Ectodermal cell (in vitro differentiated cells): ENCODE measurements around the gene CLDN10. TPM values are rescaled to one million over a fixed set of nuclear protein-coding genes. Genes with fewer than 3 reads are reported as not detected.

Source experiments
- H3K27ac ChIP-seq: 2 replicates; pipeline ENCODE4 v1.7.0; 2013; ENCODE audit warnings: mild to moderate bottlenecking, low read depth, low read length; ENCODE audit not compliant: insufficient read depth, poor library complexity, severe bottlenecking
- H3K27me3 ChIP-seq: 2 replicates; pipeline ENCODE4 v1.7.0; 2013; ENCODE audit warnings: mild to moderate bottlenecking, low read length; ENCODE audit not compliant: insufficient read depth, control insufficient read depth, poor library complexity, severe bottlenecking
- H3K36me3 ChIP-seq: one replicate; pipeline ENCODE4 v1.7.0; 2013; ENCODE audit warnings: low read length; ENCODE audit not compliant: control insufficient read depth, insufficient read depth
- H3K4me1 ChIP-seq: one replicate; pipeline ENCODE4 v1.7.0; 2013; ENCODE audit warnings: low read length; ENCODE audit not compliant: control insufficient read depth, insufficient read depth
- H3K4me3 ChIP-seq: 2 replicates; pipeline ENCODE4 v1.7.0; 2013; ENCODE audit warnings: low read depth, low read length, control low read depth; ENCODE audit not compliant: insufficient read depth
- H3K9me3 ChIP-seq: 2 replicates; pipeline ENCODE4 v1.7.0; 2013; ENCODE audit warnings: mild to moderate bottlenecking, low read length, moderate library complexity; ENCODE audit not compliant: control insufficient read depth
- WGBS, 2 experiments: methylation state at CpG; one replicate each; pipeline ENCODE4 v1.1.7; 2013; ENCODE audit warnings: missing lambda C conversion rate in 2 of 2; 5-methylcytosine and 5-hydroxymethylcytosine counted together
- polyA plus RNA-seq, 4 experiments: library from polyadenylated mRNA; stranded (reverse); fragments of 50-300 nt; gene quantifications; one replicate each; pipeline ENCODE4 v1.2.3, GENCODE V29; 2013

Gene CLDN10
- polyA plus RNA-seq (2013, experiment 1 of 4) = 14.8 TPM
- polyA plus RNA-seq (2013, experiment 2 of 4) = 14.8 TPM
- polyA plus RNA-seq (2013, experiment 3 of 4) = 14.8 TPM
- polyA plus RNA-seq (2013, experiment 4 of 4) = 14.6 TPM

- peaks cover 41% of the 10 kb centered on the region for H3K27me3 ChIP-seq
- H3K36me3 ChIP-seq = no peaks in the 10 kb centered on the region
- H3K27ac ChIP-seq = no peak within 1 kb of the TSS
- peak within 1 kb of the TSS; percentile 42 for H3K4me3 ChIP-seq
- WGBS, 2 experiments = 0 to 1% methylated on average over 70 of the region's 70 CpGs
- no peaks in the 10 kb centered on the region for H3K9me3 ChIP-seq
- no peaks in the 10 kb centered on the region for H3K4me1 ChIP-seq
These were observed at the start of gene CLDN10 for GRCh38 chr13:95552539-95553441. CLDN10 (plus strand) TSS chr13:95552720; CDS start chr13:95552754, 34 bp downstream.

DNA sequence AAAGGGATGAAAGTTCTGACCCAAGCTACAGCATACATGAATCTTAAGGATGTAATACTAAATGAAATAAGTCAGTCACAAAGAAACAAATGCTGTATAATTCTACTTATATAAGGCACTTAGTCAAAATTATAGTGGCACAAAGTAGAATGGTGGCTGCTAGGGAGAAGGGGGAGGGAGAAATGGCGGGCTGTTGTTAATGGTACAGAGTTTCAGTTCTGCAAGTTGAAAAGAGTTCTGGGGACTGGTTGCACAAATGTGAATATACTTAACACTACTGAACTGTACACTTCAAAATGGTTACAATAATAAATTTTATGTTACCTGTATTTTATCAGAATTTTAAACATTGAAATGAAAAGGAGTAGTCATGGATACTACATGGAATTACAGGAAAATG is 48.9 kb upstream of the CLDN10 start:
- H3K4me3 ChIP-seq = no peak overlapping the region
- no peaks in the 10 kb centered on the region for H3K9me3 ChIP-seq
- no peaks in the 10 kb centered on the region for H3K4me1 ChIP-seq
- H3K27me3 ChIP-seq = no peaks in the 10 kb centered on the region
- no peaks in the 10 kb centered on the region for H3K36me3 ChIP-seq
- 94 to 100% methylated on average over 1 of the region's 1 CpG for WGBS, 2 experiments
- H3K27ac ChIP-seq = no peak overlapping the region

GRCh38 chr13:95505265-95505664 is 47.3 kb upstream of the CLDN10 start:
- Histone ChIP-seq H3K4me1 (no peaks in the 10 kb centered on the region), H3K27ac (no peak overlapping the region), H3K27me3 (no peaks in the 10 kb centered on the region), H3K36me3 (no peaks in the 10 kb centered on the region), H3K9me3 (no peaks in the 10 kb centered on the region), H3K4me3 (no peak overlapping the region)
- 42 to 43% methylated on average over 3 of the region's 3 CpGs for WGBS, 2 experiments

DNA sequence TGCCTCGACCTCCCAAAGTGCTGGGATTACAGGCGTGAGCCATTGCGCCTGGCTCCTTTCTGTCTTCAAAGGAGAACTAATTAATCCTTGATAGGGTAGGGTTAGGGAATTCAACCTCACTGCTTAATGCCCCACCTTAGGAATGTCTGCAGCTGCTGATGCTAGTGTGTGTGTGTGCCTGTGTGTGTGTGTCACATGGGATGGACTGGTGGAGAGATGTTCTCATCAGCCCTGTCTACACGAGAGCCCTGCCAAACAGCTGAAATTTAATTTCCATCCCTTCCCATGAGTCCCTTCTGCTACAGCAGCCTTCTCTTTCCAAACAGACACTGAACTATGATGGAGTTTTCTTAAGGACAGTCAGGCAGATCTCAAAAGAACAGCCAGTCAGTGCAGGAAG is 46.5 kb upstream of the CLDN10 start:
- no peaks in the 10 kb centered on the region for H3K36me3 ChIP-seq
- H3K27ac ChIP-seq = no peak overlapping the region
- 91 to 94% methylated on average over 4 of the region's 4 CpGs for WGBS, 2 experiments
- no peaks in the 10 kb centered on the region for H3K9me3 ChIP-seq
- H3K27me3 ChIP-seq = no peaks in the 10 kb centered on the region
- H3K4me1 ChIP-seq = no peaks in the 10 kb centered on the region
- H3K4me3 ChIP-seq = no peak overlapping the region

GRCh38 chr13:95507991-95508390 is 44.5 kb upstream of the CLDN10 start:
- no peaks in the 10 kb centered on the region for H3K36me3 ChIP-seq
- H3K4me1 ChIP-seq = no peaks in the 10 kb centered on the region
- H3K4me3 ChIP-seq = no peak overlapping the region
- H3K27me3 ChIP-seq = no peaks in the 10 kb centered on the region
- H3K9me3 ChIP-seq = no peaks in the 10 kb centered on the region
- 31 to 40% methylated on average over 1 of the region's 1 CpG for WGBS, 2 experiments
- H3K27ac ChIP-seq = no peak overlapping the region

DNA sequence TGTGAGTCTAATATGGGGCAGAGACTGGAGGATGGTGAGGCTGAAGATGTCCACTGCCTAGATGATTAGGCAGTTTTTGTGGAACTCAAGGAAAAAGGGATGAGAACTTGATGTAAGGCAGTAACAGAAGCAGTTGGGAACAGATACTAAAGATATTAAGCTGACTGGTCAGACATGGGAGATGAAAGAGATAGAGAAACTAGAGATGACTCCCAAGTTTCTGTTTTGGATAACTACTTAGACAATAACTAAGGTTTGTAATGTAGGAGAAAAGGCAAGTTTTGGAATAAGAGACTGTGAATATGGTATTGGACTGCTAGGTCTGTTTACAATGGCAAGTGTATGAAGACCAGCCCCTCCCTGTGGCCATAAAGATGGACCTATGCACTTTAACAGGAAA is 43.5 kb upstream of the CLDN10 start:
- Histone ChIP-seq H3K4me1 (no peaks in the 10 kb centered on the region), H3K36me3 (no peaks in the 10 kb centered on the region), H3K4me3 (no peak overlapping the region), H3K9me3 (no peaks in the 10 kb centered on the region), H3K27me3 (no peaks in the 10 kb centered on the region), H3K27ac (no peak overlapping the region)

- Histone ChIP-seq H3K9me3 (no peaks in the 10 kb centered on the region), H3K36me3 (no peaks in the 10 kb centered on the region), H3K27me3 (no peaks in the 10 kb centered on the region), H3K4me3 (no peak overlapping the region), H3K4me1 (no peaks in the 10 kb centered on the region), H3K27ac (no peak overlapping the region)
- 88 to 89% methylated on average over 8 of the region's 8 CpGs for WGBS, 2 experiments
These were observed 42.8 kb upstream of the CLDN10 start for GRCh38 chr13:95509521-95510310.

GRCh38 chr13:95510950-95511349 is 41.6 kb upstream of the CLDN10 start:
- no CpG with 5 or more reads among the region's 1 CpG for WGBS, 2 experiments
- no peaks in the 10 kb centered on the region for H3K36me3 ChIP-seq
- no peak overlapping the region for H3K4me3 ChIP-seq
- H3K4me1 ChIP-seq = no peaks in the 10 kb centered on the region
- no peak overlapping the region for H3K27ac ChIP-seq
- H3K27me3 ChIP-seq = no peaks in the 10 kb centered on the region
- no peaks in the 10 kb centered on the region for H3K9me3 ChIP-seq

GRCh38 chr13:95512424-95512823 is 40.1 kb upstream of the CLDN10 start:
- Histone ChIP-seq H3K27ac (no peak overlapping the region), H3K4me1 (no peaks in the 10 kb centered on the region), H3K4me3 (no peak overlapping the region), H3K36me3 (no peaks in the 10 kb centered on the region), H3K9me3 (no peaks in the 10 kb centered on the region), H3K27me3 (no peaks in the 10 kb centered on the region)
- 87 to 90% methylated on average over 3 of the region's 3 CpGs for WGBS, 2 experiments

- Histone ChIP-seq H3K4me1 (no peaks in the 10 kb centered on the region), H3K9me3 (no peaks in the 10 kb centered on the region), H3K4me3 (no peak overlapping the region), H3K27ac (no peak overlapping the region), H3K36me3 (no peaks in the 10 kb centered on the region), H3K27me3 (no peaks in the 10 kb centered on the region)
- 91 to 93% methylated on average over 1 of the region's 1 CpG for WGBS, 2 experiments
These were observed 39.6 kb upstream of the CLDN10 start for GRCh38 chr13:95512957-95513356.
